Raji (cell line): ENCODE data around the gene PTGIS.

ENCODE experiments used
- POLR2A ChIP-seq: IDR thresholded peaks from 2 replicates; pipeline ENCODE4 v1.6.1; 2011; ENCODE audit warnings: low read depth, low read length, control low read depth; ENCODE audit not compliant: insufficient read depth

Gene PTGIS

DNA sequence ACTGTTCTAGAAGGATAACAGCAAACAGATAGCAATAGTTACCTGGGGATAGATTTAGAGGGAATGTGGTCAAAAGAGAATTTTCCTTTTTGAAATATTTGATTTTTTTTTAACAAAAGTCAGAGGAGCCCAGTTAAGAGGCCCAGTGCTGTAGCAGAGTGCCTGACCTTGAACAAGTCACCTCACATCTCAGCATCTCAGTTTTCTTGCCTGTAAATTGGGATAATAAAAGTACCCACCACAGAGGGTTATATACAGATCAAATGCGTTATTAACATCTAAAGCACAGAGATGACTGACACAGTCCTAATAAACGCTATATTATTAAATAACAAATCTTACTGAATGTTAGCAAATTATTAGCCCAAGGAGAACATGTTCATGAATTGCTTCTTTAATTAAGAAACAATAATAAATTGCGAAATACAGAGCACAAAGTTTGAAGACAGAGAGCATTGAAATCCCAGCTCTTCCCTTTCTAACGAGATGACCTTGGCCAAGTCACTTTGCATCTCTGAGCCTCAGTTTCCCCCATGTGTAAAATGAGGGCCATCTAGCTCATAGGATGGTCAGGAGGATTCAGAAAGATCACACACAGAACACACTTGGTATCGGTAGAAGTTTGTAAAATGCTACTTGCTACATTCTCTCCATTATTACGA lies 35.5 kb downstream of the PTGIS start:
- TF ChIP-seq POLR2A: no peak

DNA sequence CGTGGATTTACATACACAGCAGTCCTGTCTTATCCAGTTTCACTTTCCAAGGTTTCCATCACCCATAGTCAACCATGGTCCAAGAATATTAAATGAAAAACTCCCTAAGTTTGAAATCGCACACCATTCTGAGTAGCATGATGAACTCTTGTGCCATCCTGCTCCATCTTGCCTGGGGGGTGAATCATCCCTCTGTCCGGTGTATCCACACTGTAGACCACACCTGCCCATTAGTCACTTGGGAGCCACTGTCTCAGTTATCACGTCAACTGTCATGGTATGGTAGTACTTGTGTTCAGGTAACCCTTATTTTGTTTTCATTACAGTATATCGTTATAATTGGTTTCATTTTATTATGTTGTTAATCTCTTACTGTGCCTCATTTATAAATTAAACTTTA lies 38.5 kb downstream of the PTGIS start:
- TF ChIP-seq POLR2A: no peak

- TF ChIP-seq POLR2A: no peak
Measured at GRCh38 chr20:49526568-49526967, 41.4 kb downstream of the PTGIS start.

DNA sequence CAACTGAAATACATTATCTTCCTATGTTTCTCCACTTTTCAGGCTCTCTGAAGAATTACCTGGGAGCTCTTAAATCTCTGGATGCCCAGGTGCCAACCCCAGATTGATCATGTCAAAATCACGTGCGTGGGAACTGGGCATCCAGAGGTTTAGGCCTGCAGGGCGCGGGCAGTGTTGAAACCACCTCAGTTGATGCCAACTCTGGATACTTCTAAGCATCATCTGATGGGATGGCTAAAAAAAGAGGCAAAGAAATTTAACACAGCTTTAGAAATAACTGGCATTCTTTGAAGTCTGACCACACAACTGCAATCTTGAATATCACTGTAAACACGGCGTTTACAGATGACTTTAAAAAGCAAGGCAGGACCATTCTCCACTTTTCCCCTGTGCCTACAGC lies 41.9 kb downstream of the PTGIS start:
- TF ChIP-seq POLR2A: no peak

- TF ChIP-seq POLR2A: no peak
Measured at GRCh38 chr20:49523767-49524360, 44.1 kb downstream of the PTGIS start.

GRCh38 chr20:49521356-49521755 lies 46.6 kb downstream of the PTGIS start:
- no peak for TF ChIP-seq POLR2A

DNA sequence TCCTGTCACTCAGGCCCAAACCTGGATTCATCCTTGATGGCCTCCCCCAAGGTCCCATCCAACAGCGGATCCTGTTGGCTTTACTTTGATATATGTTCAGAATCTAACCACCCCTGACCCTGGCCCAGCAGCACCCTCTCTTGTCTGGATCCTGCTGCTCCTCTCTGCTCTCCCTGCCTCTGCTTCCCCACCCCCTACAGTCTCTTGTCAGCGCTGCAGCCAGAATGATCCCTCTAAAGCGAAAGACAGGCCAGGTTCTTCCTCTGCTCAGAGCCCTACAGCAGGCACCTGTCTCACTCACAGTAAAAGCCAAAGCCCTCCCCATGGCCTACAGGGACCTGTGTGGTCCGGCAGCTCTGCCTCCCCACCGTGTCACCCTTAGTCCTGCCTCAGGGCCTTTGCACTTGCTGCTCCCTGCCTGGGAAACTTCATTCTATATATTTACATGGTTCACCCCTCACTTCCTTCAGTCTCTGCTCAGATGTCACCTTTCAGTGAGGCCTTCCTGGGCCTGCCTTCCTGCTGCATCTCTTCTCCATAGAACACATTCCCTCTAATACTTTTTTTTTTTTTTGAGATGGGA lies 48.1 kb downstream of the PTGIS start:
- TF ChIP-seq POLR2A: no peak

DNA sequence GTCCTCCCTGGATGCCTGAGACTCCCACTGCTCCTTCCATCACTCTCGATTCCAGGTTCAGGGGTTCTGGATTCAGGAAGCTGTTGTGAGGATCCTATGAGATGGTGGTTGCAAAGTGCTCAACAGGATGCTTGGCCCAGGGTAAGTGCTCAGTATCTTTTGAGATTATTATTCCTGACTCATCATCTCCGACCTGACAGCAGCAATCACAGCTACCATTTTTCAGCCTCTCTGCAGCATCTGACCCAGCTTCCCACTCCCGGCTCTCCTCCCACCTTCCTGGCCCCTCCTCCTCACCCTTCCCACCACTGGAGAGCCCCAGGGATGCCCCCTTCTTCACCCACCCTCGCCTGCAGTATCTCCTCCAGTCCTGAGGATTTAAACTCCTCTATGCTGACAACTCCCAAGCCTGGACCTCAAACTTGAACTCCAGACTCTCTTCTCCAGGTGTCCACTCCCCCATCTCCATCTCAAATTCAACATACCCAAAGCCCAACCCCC lies 48.7 kb downstream of the PTGIS start:
- no peak for TF ChIP-seq POLR2A

DNA sequence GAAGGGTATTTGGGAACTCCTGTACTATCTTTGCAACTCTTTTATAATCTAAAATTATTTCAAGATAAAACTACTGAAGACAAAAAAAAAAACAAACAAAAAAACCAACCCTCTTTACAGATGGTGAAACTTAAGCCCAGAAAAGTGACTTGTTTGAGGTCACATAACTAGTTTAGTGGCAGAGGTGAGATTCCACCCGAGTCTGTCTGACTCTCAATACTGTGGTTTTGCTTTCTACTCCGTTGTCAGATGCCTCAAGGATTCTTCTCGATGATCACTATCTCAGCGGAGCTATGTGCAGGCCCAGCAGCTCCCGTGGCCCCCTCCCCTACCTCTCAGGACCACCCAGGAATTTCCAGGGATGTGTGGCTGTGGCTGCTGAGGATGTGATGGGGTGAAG lies 49.4 kb downstream of the PTGIS start:
- no peak for TF ChIP-seq POLR2A

- TF ChIP-seq POLR2A: no peak
Measured at GRCh38 chr20:49517805-49518100, 50.2 kb downstream of the PTGIS start.

DNA sequence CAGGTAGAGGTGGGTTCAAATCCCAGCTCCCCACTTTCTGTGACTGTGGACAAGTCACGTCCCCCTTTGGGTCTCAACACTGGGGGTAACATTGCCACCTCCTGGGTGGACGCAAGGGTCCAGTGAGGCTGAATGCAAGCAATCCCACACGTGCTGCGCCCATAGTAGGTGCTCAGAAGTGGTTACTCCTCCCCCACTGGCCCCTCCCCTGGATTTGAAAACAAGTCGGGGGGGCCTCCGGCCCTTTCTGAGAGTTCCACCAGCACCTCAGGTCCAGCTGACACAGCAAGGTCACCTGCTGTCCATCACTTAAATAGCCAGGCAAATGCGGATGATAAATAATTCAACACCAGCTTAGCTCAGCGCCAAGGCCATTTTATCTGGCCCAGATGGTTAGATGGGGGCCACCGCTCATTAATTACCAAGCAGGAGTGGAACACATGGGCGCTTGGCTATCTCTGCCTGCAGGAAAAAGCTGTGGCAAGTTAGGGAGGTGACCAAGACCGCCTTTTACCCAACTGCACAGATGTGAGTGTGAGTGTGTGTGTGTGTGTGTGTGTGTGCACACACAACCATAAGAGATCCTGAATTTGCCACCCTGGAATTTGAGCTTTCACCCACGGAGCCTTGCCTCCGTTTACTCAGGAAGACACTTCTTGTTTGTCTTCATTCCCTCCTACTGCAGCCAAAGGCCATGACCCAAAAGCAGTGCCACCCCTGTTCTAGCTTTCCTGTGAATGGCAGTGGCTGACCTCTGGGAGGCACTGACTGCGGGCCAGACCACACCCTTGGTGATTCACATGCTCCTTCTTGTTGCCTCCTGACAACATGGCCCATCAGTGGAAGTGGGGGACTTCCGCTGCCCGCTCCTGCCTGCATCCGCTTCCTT lies 50.8 kb downstream of the PTGIS start:
- no peak for TF ChIP-seq POLR2A

- no peak for TF ChIP-seq POLR2A
Measured at GRCh38 chr20:49515586-49515985, 52.4 kb downstream of the PTGIS start.

DNA sequence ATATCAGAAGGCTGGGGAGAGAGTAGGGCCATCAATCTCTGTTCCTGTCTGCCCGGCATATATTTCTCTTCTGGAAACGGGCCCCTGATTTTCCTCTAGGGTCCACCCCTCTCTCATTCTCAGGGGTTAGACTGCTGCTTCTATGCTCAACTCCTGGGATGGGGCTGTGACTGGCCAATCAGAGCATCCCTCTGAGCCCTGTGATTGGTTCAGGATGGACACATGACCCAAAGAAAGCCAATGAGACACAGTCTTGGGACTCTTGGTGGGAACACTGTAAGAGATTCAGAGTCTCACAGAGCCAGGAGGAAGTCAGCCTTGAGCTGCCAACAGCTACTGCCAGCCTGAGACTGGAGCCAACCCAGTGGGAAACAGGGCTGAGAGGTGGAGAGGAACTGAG lies 54.4 kb downstream of the PTGIS start:
- no peak for TF ChIP-seq POLR2A

- TF ChIP-seq POLR2A: no peak
Measured at GRCh38 chr20:49513009-49513408, 54.9 kb downstream of the PTGIS start.

GRCh38 chr20:49511788-49512525 lies 56.0 kb downstream of the PTGIS start:
- no peak for TF ChIP-seq POLR2A
